Endothelial cell of umbilical vein (primary cell): ENCODE results near the gene NEDD9. TPM values are rescaled to one million over a fixed set of nuclear protein-coding genes. Genes with fewer than 3 reads are reported as not detected.

Experiments used
- BruUV-seq: library from RNA; stranded (reverse); fragments of 400-500 nt; replicated peaks from 2 replicates; lab custom pipeline; 2021; lab: Mats Ljungman, UMichigan
- CTCF ChIA-PET: fragments of 300-600, 350-600 bp; sonication (Branson Sonifier 250); formaldehyde crosslinking; loops from one replicate; lab custom pipeline; 2021; ENCODE audit warnings: antibody characterized with exemption, inconsistent platforms; lab: Charles Lee
- POLR2A ChIA-PET: fragments of 300-600, 350-600 bp; sonication (Branson Sonifier 250); formaldehyde crosslinking; loops from one replicate; lab custom pipeline; 2021; ENCODE audit warnings: antibody characterized with exemption, inconsistent platforms; lab: Charles Lee
- DNase-seq: peaks from one replicate; pipeline ENCODE4 v3.0.0-alpha.2; 2011; ENCODE audit warnings: low read depth, low spot score
- FAIRE-seq: peaks from 2 replicates; lab custom pipeline; 2011; peaks lifted over from hg19 to GRCh38; lab: Jason Lieb, UNC
- H2AFZ ChIP-seq: 2 replicates; pipeline ENCODE4 v1.6.0; 2012; ENCODE audit warnings: low read depth, low read length, control low read depth, inconsistent platforms
- H3K27ac ChIP-seq: 2 replicates; pipeline ENCODE4 v1.5.1; 2011; ENCODE audit warnings: low read depth, mild to moderate bottlenecking, control low read depth, low read length, moderate library complexity; ENCODE audit not compliant: insufficient read depth
- H3K27me3 ChIP-seq, 2 experiments: 2 replicates each; pipeline versions ENCODE4 v1.6.0 to v1.6.1; 2011; ENCODE audit warnings: low read length in 2 of 2, mixed read lengths in 1 of 2; ENCODE audit not compliant: control insufficient read depth in 2 of 2, insufficient read depth in 2 of 2
- H3K36me3 ChIP-seq, 2 experiments: 2 replicates in 1 of 2; 3 replicates in 1 of 2; pipeline ENCODE4 v1.5.1; 2011; ENCODE audit warnings: low read length in 2 of 2, mild to moderate bottlenecking in 1 of 2, moderate library complexity in 1 of 2; ENCODE audit not compliant: control insufficient read depth in 2 of 2, insufficient read depth in 2 of 2; ENCODE audit errors: extremely low read depth in 1 of 2
- H3K4me1 ChIP-seq: 3 replicates; pipeline ENCODE4 v1.5.1; 2011; ENCODE audit warnings: mild to moderate bottlenecking, low read length; ENCODE audit not compliant: control insufficient read depth, insufficient read depth; ENCODE audit errors: extremely low read depth
- H3K4me2 ChIP-seq: 2 replicates; pipeline ENCODE4 v1.6.1; 2011; ENCODE audit warnings: low read length, control low read depth, mixed read lengths; ENCODE audit not compliant: insufficient read depth
- H3K4me3 ChIP-seq, 3 experiments: fragments of 200-600 bp in 1 of 3; sonication (generic), shearing (Covaris generic) in 1 of 3; replicated peaks in 1 of 3; 2 replicates each; pipeline ENCODE4 v1.5.1; 2011 to 2016; ENCODE audit warnings: control low read depth in 3 of 3, low read length in 3 of 3, mild to moderate bottlenecking in 2 of 3, inconsistent platforms in 1 of 3, low read depth in 1 of 3, moderate library complexity in 1 of 3; ENCODE audit not compliant: insufficient read depth in 1 of 3
- H3K79me2 ChIP-seq: 2 replicates; pipeline ENCODE4 v1.6.0; 2012; ENCODE audit warnings: low read length, inconsistent platforms; ENCODE audit not compliant: control insufficient read depth, insufficient read depth
- H3K9ac ChIP-seq: replicated peaks from 2 replicates; pipeline ENCODE3; 2011; ENCODE audit warnings: low read length, control low read depth; ENCODE audit not compliant: insufficient read depth; ENCODE audit errors: extremely low read depth
- H3K9me1 ChIP-seq: replicated peaks from 3 replicates; pipeline ENCODE4 v1.6.0; 2011; ENCODE audit warnings: mild to moderate bottlenecking, low read length; ENCODE audit not compliant: control insufficient read depth, insufficient read depth; ENCODE audit errors: extremely low read depth
- H3K9me3 ChIP-seq: replicated peaks from 2 replicates; pipeline ENCODE4 v1.5.1; 2012; ENCODE audit warnings: low read length, inconsistent platforms; ENCODE audit not compliant: control insufficient read depth, insufficient read depth
- H4K20me1 ChIP-seq: replicated peaks from 2 replicates; pipeline ENCODE3; 2011; ENCODE audit warnings: mild to moderate bottlenecking, low read length; ENCODE audit not compliant: control insufficient read depth, insufficient read depth; ENCODE audit errors: extremely low read depth
- EZH2 ChIP-seq: IDR thresholded peaks from 2 replicates; pipeline ENCODE4 v1.6.1; 2012; ENCODE audit warnings: borderline replicate concordance, low read depth, mild to moderate bottlenecking, moderate library complexity, low read length, inconsistent platforms; ENCODE audit not compliant: severe bottlenecking
- FOS ChIP-seq: IDR thresholded peaks from 2 replicates; pipeline ENCODE4 v1.6.1; 2011; ENCODE audit warnings: mild to moderate bottlenecking, low read length, moderate library complexity, borderline replicate concordance; ENCODE audit not compliant: insufficient read depth
- GATA2 ChIP-seq: IDR thresholded peaks from 2 replicates; pipeline ENCODE4 v1.7.0; 2011; ENCODE audit warnings: low read depth, mild to moderate bottlenecking, moderate library complexity, mixed read lengths, low read length; ENCODE audit not compliant: insufficient read length, insufficient read depth
- JUN ChIP-seq: IDR thresholded peaks from 2 replicates; pipeline ENCODE4 v1.6.1; 2011; ENCODE audit warnings: borderline replicate concordance, low read depth; ENCODE audit not compliant: insufficient read length, insufficient read depth
- MYC ChIP-seq: IDR thresholded peaks from one replicate; pipeline ENCODE4 v1.6.1; 2011; ENCODE audit warnings: mild to moderate bottlenecking, low read depth, low read length
- POLR2A ChIP-seq: IDR thresholded peaks from 2 replicates; pipeline ENCODE4 v1.6.1; 2012; ENCODE audit warnings: low read depth, mild to moderate bottlenecking, control low read depth, low read length
- POLR2AphosphoS5 ChIP-seq: IDR thresholded peaks from 2 replicates; pipeline ENCODE4 v1.6.1; 2012; ENCODE audit warnings: low read depth, mild to moderate bottlenecking, control low read depth, low read length, moderate library complexity; ENCODE audit not compliant: insufficient read depth
- dilution Hi-C: fragments of 300-500 bp; cut with MboI; formaldehyde crosslinking; loops from one replicate; pipeline ENCODE4 v1.15.0; 2019; ENCODE audit warnings: low sequenced_read_pairs; ENCODE audit not compliant: extremely low pct_ligation_motif_present
- intact Hi-C: fragments of 100-400 bp; cut with micrococcal nuclease; formaldehyde crosslinking; loops from one replicate; pipeline ENCODE4 v1.10.0; 2022
- polyA plus RNA-seq, 4 experiments: library from polyadenylated mRNA; depleted of rRNA in 3 of 4; stranded (reverse) in 3 of 4; unstranded in 1 of 4; fragments of >200 nt; gene quantifications; 2 replicates each; pipeline versions ENCODE4 v1.2.1 to v1.2.3, GENCODE V29; 2011 to 2012; ENCODE audit warnings: missing spikeins in 1 of 4
- total RNA-seq: library from RNA; stranded (reverse); gene quantifications from 2 replicates; pipeline ENCODE4 v1.2.3, GENCODE V29; 2021
- TF ChIP-seq, protein P1 (sequence below), 2 donors: IDR thresholded peaks; 1 replicate in 1 of 2; 2 replicates in 1 of 2; pipeline ENCODE4 v1.5.1; 2011; ENCODE audit warnings: low read length in 2 of 2, mild to moderate bottlenecking in 2 of 2, moderate library complexity in 2 of 2, control low read depth in 1 of 2, inconsistent platforms in 1 of 2, low read depth in 1 of 2; ENCODE audit not compliant: insufficient read depth in 1 of 2; ENCODE audit errors: extremely low read depth in 1 of 2
- TF ChIP-seq, protein P2 (sequence below): IDR thresholded peaks from 2 replicates; pipeline ENCODE4 v1.6.1; 2011; ENCODE audit not compliant: insufficient read depth, insufficient read length

Gene NEDD9
- total and polyA plus RNA-seq, 2 donors (not counting 3 experiments of a cell fraction or from before 2014, with no cell fraction given): 55.2 to 61.0 TPM

DNA sequence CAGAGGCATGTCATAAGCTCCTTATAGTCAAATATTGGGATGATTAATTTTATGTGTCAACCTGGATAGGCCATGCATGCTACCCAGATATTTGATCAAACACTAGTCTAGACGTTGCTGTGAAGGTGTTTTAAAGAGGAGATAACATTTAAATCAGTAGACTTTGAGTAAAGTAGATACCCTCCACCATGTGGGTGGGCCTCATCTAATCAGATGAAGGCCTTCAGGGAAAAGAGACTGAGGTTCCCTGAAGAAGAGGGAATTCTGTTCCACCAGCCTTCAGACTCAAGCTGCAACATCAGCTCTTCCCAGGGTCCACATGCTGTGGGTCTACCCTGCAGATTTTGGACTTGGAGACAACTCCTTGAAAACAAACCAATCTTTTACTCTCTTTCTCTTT lies 11.4 kb upstream of the NEDD9 start:
- intact Hi-C loops: no loop called here
- BruUV-seq: no TSS peak
- no peak overlapping the region for H2AFZ ChIP-seq

More for the DNA sequence above, 11.4 kb upstream of the NEDD9 start:
- TF ChIP-seq, protein P1, sequence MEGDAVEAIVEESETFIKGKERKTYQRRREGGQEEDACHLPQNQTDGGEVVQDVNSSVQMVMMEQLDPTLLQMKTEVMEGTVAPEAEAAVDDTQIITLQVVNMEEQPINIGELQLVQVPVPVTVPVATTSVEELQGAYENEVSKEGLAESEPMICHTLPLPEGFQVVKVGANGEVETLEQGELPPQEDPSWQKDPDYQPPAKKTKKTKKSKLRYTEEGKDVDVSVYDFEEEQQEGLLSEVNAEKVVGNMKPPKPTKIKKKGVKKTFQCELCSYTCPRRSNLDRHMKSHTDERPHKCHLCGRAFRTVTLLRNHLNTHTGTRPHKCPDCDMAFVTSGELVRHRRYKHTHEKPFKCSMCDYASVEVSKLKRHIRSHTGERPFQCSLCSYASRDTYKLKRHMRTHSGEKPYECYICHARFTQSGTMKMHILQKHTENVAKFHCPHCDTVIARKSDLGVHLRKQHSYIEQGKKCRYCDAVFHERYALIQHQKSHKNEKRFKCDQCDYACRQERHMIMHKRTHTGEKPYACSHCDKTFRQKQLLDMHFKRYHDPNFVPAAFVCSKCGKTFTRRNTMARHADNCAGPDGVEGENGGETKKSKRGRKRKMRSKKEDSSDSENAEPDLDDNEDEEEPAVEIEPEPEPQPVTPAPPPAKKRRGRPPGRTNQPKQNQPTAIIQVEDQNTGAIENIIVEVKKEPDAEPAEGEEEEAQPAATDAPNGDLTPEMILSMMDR (IDR thresholded peaks at IDR 0.05; ENCODE audit: extremely low read depth in 1 of 2, insufficient read depth in 1 of 2, low read depth in 1 of 2, low read length in 2 of 2): no peak
- TF ChIP-seq JUN (no peak), EZH2 (no peak), POLR2AphosphoS5 (no peak), MYC (no peak), GATA2 (no peak), POLR2A (no peak), FOS (no peak)
- TF ChIP-seq, protein P2, sequence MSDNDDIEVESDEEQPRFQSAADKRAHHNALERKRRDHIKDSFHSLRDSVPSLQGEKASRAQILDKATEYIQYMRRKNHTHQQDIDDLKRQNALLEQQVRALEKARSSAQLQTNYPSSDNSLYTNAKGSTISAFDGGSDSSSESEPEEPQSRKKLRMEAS: no peak
- Histone ChIP-seq H3K4me1 (no peaks in the 10 kb centered on the region), H3K4me2 (no peak overlapping the region), H3K9me1 (no peaks in the 10 kb centered on the region), H3K4me3 (no peak overlapping the region), H3K9ac (no peak overlapping the region), H3K9me3 (no peaks in the 10 kb centered on the region), H3K27ac (no peak overlapping the region), H3K79me2 (no peaks in the 10 kb centered on the region), H4K20me1 (no peaks in the 10 kb centered on the region), H3K36me3 (no peaks in the 10 kb centered on the region), H3K27me3 (no peaks in the 10 kb centered on the region)
- FAIRE-seq: no peak
- DNase-seq: no peak
- dilution Hi-C loops: no loop called here
- ChIA-PET POLR2A (no interaction called here), CTCF (interaction anchor here (1.1 to 1.3 kb wide), 2 partner anchors 12 to 16 kb away, joined by 3 read pairs; partner anchors contain the start of gene NEDD9)
